Endothelial cell of umbilical vein (primary cell): ENCODE results near the gene SEPTIN10. TPM values are rescaled to one million over a fixed set of nuclear protein-coding genes. Genes with fewer than 3 reads are reported as not detected.

Experiments
- BruUV-seq: library from RNA; stranded (reverse); fragments of 400-500 nt; replicated peaks from 2 replicates; lab custom pipeline; 2021; lab: Mats Ljungman, UMichigan
- CTCF ChIA-PET: fragments of 300-600, 350-600 bp; sonication (Branson Sonifier 250); formaldehyde crosslinking; loops from one replicate; lab custom pipeline; 2021; ENCODE audit warnings: antibody characterized with exemption, inconsistent platforms; lab: Charles Lee
- POLR2A ChIA-PET: fragments of 300-600, 350-600 bp; sonication (Branson Sonifier 250); formaldehyde crosslinking; loops from one replicate; lab custom pipeline; 2021; ENCODE audit warnings: antibody characterized with exemption, inconsistent platforms; lab: Charles Lee
- DNase-seq: peaks from one replicate; pipeline ENCODE4 v3.0.0-alpha.2; 2011; ENCODE audit warnings: low read depth, low spot score
- FAIRE-seq: peaks from 2 replicates; lab custom pipeline; 2011; peaks lifted over from hg19 to GRCh38; lab: Jason Lieb, UNC
- H2AFZ ChIP-seq: 2 replicates; pipeline ENCODE4 v1.6.0; 2012; ENCODE audit warnings: low read depth, low read length, control low read depth, inconsistent platforms
- H3K27ac ChIP-seq: 2 replicates; pipeline ENCODE4 v1.5.1; 2011; ENCODE audit warnings: low read depth, mild to moderate bottlenecking, control low read depth, low read length, moderate library complexity; ENCODE audit not compliant: insufficient read depth
- H3K27me3 ChIP-seq, 2 experiments: 2 replicates each; pipeline versions ENCODE4 v1.6.0 to v1.6.1; 2011; ENCODE audit warnings: low read length in 2 of 2, mixed read lengths in 1 of 2; ENCODE audit not compliant: control insufficient read depth in 2 of 2, insufficient read depth in 2 of 2
- H3K36me3 ChIP-seq, 2 experiments: 2 replicates in 1 of 2; 3 replicates in 1 of 2; pipeline ENCODE4 v1.5.1; 2011; ENCODE audit warnings: low read length in 2 of 2, mild to moderate bottlenecking in 1 of 2, moderate library complexity in 1 of 2; ENCODE audit not compliant: control insufficient read depth in 2 of 2, insufficient read depth in 2 of 2; ENCODE audit errors: extremely low read depth in 1 of 2
- H3K4me1 ChIP-seq: 3 replicates; pipeline ENCODE4 v1.5.1; 2011; ENCODE audit warnings: mild to moderate bottlenecking, low read length; ENCODE audit not compliant: control insufficient read depth, insufficient read depth; ENCODE audit errors: extremely low read depth
- H3K4me2 ChIP-seq: 2 replicates; pipeline ENCODE4 v1.6.1; 2011; ENCODE audit warnings: low read length, control low read depth, mixed read lengths; ENCODE audit not compliant: insufficient read depth
- H3K4me3 ChIP-seq, 3 experiments: fragments of 200-600 bp in 1 of 3; sonication (generic), shearing (Covaris generic) in 1 of 3; replicated peaks in 1 of 3; 2 replicates each; pipeline ENCODE4 v1.5.1; 2011 to 2016; ENCODE audit warnings: control low read depth in 3 of 3, low read length in 3 of 3, mild to moderate bottlenecking in 2 of 3, inconsistent platforms in 1 of 3, low read depth in 1 of 3, moderate library complexity in 1 of 3; ENCODE audit not compliant: insufficient read depth in 1 of 3
- H3K79me2 ChIP-seq: 2 replicates; pipeline ENCODE4 v1.6.0; 2012; ENCODE audit warnings: low read length, inconsistent platforms; ENCODE audit not compliant: control insufficient read depth, insufficient read depth
- H3K9ac ChIP-seq: replicated peaks from 2 replicates; pipeline ENCODE3; 2011; ENCODE audit warnings: low read length, control low read depth; ENCODE audit not compliant: insufficient read depth; ENCODE audit errors: extremely low read depth
- H3K9me1 ChIP-seq: replicated peaks from 3 replicates; pipeline ENCODE4 v1.6.0; 2011; ENCODE audit warnings: mild to moderate bottlenecking, low read length; ENCODE audit not compliant: control insufficient read depth, insufficient read depth; ENCODE audit errors: extremely low read depth
- H3K9me3 ChIP-seq: replicated peaks from 2 replicates; pipeline ENCODE4 v1.5.1; 2012; ENCODE audit warnings: low read length, inconsistent platforms; ENCODE audit not compliant: control insufficient read depth, insufficient read depth
- H4K20me1 ChIP-seq: replicated peaks from 2 replicates; pipeline ENCODE3; 2011; ENCODE audit warnings: mild to moderate bottlenecking, low read length; ENCODE audit not compliant: control insufficient read depth, insufficient read depth; ENCODE audit errors: extremely low read depth
- EZH2 ChIP-seq: IDR thresholded peaks from 2 replicates; pipeline ENCODE4 v1.6.1; 2012; ENCODE audit warnings: borderline replicate concordance, low read depth, mild to moderate bottlenecking, moderate library complexity, low read length, inconsistent platforms; ENCODE audit not compliant: severe bottlenecking
- FOS ChIP-seq: IDR thresholded peaks from 2 replicates; pipeline ENCODE4 v1.6.1; 2011; ENCODE audit warnings: mild to moderate bottlenecking, low read length, moderate library complexity, borderline replicate concordance; ENCODE audit not compliant: insufficient read depth
- GATA2 ChIP-seq: IDR thresholded peaks from 2 replicates; pipeline ENCODE4 v1.7.0; 2011; ENCODE audit warnings: low read depth, mild to moderate bottlenecking, moderate library complexity, mixed read lengths, low read length; ENCODE audit not compliant: insufficient read length, insufficient read depth
- JUN ChIP-seq: IDR thresholded peaks from 2 replicates; pipeline ENCODE4 v1.6.1; 2011; ENCODE audit warnings: borderline replicate concordance, low read depth; ENCODE audit not compliant: insufficient read length, insufficient read depth
- MYC ChIP-seq: IDR thresholded peaks from one replicate; pipeline ENCODE4 v1.6.1; 2011; ENCODE audit warnings: mild to moderate bottlenecking, low read depth, low read length
- POLR2A ChIP-seq: IDR thresholded peaks from 2 replicates; pipeline ENCODE4 v1.6.1; 2012; ENCODE audit warnings: low read depth, mild to moderate bottlenecking, control low read depth, low read length
- POLR2AphosphoS5 ChIP-seq: IDR thresholded peaks from 2 replicates; pipeline ENCODE4 v1.6.1; 2012; ENCODE audit warnings: low read depth, mild to moderate bottlenecking, control low read depth, low read length, moderate library complexity; ENCODE audit not compliant: insufficient read depth
- dilution Hi-C: fragments of 300-500 bp; cut with MboI; formaldehyde crosslinking; loops from one replicate; pipeline ENCODE4 v1.15.0; 2019; ENCODE audit warnings: low sequenced_read_pairs; ENCODE audit not compliant: extremely low pct_ligation_motif_present
- intact Hi-C: fragments of 100-400 bp; cut with micrococcal nuclease; formaldehyde crosslinking; loops from one replicate; pipeline ENCODE4 v1.10.0; 2022
- polyA plus RNA-seq, 4 experiments: library from polyadenylated mRNA; depleted of rRNA in 3 of 4; stranded (reverse) in 3 of 4; unstranded in 1 of 4; fragments of >200 nt; gene quantifications; 2 replicates each; pipeline versions ENCODE4 v1.2.1 to v1.2.3, GENCODE V29; 2011 to 2012; ENCODE audit warnings: missing spikeins in 1 of 4
- total RNA-seq: library from RNA; stranded (reverse); gene quantifications from 2 replicates; pipeline ENCODE4 v1.2.3, GENCODE V29; 2021
- TF ChIP-seq, protein P1 (sequence below), 2 donors: IDR thresholded peaks; 1 replicate in 1 of 2; 2 replicates in 1 of 2; pipeline ENCODE4 v1.5.1; 2011; ENCODE audit warnings: low read length in 2 of 2, mild to moderate bottlenecking in 2 of 2, moderate library complexity in 2 of 2, control low read depth in 1 of 2, inconsistent platforms in 1 of 2, low read depth in 1 of 2; ENCODE audit not compliant: insufficient read depth in 1 of 2; ENCODE audit errors: extremely low read depth in 1 of 2
- TF ChIP-seq, protein P2 (sequence below): IDR thresholded peaks from 2 replicates; pipeline ENCODE4 v1.6.1; 2011; ENCODE audit not compliant: insufficient read depth, insufficient read length

The SEPTIN10 gene
- total and polyA plus RNA-seq, 2 donors (not counting 3 experiments of a cell fraction or from before 2014, with no cell fraction given): 26.1 to 121 TPM

DNA sequence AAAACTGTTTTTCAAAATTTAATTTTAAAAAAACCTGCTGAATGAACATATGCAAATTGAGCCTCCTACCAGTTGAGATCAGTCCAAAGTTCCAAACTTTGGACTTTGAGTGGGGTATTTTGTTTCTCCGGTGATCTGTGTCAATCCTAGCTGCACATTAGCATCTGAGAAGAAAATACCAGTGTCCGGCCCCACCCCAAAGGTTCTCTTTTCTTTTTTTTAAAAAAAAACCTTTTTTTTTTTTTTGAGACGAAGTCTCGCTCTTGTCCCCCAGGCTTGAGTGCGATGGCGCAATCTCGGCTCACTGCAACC is 91.7 kb downstream of the SEPTIN10 start:
- dilution Hi-C loops: no loop called here
- Histone ChIP-seq H3K4me1 (no peaks in the 10 kb centered on the region), H3K4me2 (no peak overlapping the region), H3K27ac (no peak overlapping the region), H2AFZ (no peak overlapping the region), H3K9me3 (no peaks in the 10 kb centered on the region), H3K79me2 (no peaks in the 10 kb centered on the region), H3K4me3 (no peak overlapping the region), H3K36me3 (no peaks in the 10 kb centered on the region), H3K27me3 (no peaks in the 10 kb centered on the region), H4K20me1 (no peaks in the 10 kb centered on the region), H3K9me1 (no peaks in the 10 kb centered on the region), H3K9ac (no peak overlapping the region)
- BruUV-seq: no TSS peak
- POLR2A ChIA-PET: no interaction called here
- TF ChIP-seq, protein P1, sequence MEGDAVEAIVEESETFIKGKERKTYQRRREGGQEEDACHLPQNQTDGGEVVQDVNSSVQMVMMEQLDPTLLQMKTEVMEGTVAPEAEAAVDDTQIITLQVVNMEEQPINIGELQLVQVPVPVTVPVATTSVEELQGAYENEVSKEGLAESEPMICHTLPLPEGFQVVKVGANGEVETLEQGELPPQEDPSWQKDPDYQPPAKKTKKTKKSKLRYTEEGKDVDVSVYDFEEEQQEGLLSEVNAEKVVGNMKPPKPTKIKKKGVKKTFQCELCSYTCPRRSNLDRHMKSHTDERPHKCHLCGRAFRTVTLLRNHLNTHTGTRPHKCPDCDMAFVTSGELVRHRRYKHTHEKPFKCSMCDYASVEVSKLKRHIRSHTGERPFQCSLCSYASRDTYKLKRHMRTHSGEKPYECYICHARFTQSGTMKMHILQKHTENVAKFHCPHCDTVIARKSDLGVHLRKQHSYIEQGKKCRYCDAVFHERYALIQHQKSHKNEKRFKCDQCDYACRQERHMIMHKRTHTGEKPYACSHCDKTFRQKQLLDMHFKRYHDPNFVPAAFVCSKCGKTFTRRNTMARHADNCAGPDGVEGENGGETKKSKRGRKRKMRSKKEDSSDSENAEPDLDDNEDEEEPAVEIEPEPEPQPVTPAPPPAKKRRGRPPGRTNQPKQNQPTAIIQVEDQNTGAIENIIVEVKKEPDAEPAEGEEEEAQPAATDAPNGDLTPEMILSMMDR (IDR thresholded peaks at IDR 0.05; ENCODE audit: extremely low read depth in 1 of 2, insufficient read depth in 1 of 2, low read depth in 1 of 2, low read length in 2 of 2): no peak
- no peak for TF ChIP-seq MYC
- TF ChIP-seq JUN: no peak
- no peak for TF ChIP-seq FOS
- TF ChIP-seq, protein P2, sequence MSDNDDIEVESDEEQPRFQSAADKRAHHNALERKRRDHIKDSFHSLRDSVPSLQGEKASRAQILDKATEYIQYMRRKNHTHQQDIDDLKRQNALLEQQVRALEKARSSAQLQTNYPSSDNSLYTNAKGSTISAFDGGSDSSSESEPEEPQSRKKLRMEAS: no peak
- TF ChIP-seq POLR2AphosphoS5: no peak
- no peak for TF ChIP-seq GATA2
- no peak for TF ChIP-seq POLR2A
- TF ChIP-seq EZH2: no peak
- DNase-seq (no peak), FAIRE-seq (no peak)
- intact Hi-C loops: no loop called here
- CTCF ChIA-PET: interaction anchor here (1.0 to 1.2 kb wide), 2 partner anchors 12 to 190 kb away, joined by 3 to 4 read pairs; no protein-coding TSS in a partner anchor
